Measurements from ENCODE around the gene CADPS.

CADPS gene

DNA sequence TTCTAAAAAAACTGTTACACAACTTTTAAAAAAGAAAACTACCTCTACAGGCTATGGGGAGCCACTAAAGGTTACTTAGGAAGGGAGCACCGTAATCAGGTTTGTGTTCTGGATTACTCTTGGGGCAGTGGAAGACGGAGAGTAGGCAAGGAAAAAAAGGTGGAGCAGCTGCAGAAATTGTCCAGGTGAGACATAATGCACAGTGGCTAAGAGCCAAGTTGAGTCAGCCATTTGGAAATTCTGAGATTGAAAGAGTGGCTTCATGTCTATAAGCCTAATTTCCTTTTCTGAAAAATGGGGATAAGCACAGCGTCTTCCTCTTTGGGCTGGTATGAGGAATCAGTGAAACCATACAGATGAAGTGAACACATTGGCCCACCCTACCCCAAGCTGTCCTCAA lies 195.2 kb downstream of the CADPS start:
- DNase-seq, result no peak
- Mint-ChIP-seq H3K36me3 (ENCODE audit: low read depth) (no peaks in the 10 kb centered on the region), H3K9me3 (no peaks in the 10 kb centered on the region), H3K27me3 (ENCODE audit: low read depth, poor library complexity) (peaks cover 8% of the 10 kb centered on the region), H3K4me1 (no peaks in the 10 kb centered on the region), H3K4me3 (no peak overlapping the region), H3K27ac (no peak overlapping the region)
- TF ChIP-seq CTCF (IDR thresholded peaks at IDR 0.05), result no peak

DNA sequence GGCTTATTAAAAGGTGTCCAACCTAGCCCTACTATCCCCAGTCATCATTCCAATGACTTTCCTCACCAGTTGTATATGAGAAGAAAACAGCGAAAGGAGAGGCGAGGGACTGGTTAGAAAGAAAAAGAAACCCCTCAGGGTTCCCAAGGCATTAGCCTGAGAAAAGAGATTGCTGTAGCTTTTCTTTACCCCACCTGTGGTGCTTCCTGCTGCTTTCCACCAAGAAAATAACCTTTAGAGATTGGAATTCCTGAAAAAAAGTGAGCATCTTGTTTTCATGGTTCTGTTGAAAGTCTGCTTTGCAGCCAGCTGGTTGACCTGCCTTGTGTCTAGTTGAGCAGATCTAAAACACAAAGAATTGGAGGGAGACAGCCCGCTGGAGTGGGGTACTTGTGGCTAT lies 196.4 kb downstream of the CADPS start:
- DNase-seq, result no peak
- Mint-ChIP-seq H3K27me3 (ENCODE audit: low read depth, poor library complexity) (peaks cover 8% of the 10 kb centered on the region), H3K4me3 (no peak overlapping the region), H3K9me3 (no peaks in the 10 kb centered on the region), H3K4me1 (no peaks in the 10 kb centered on the region), H3K36me3 (ENCODE audit: low read depth) (no peaks in the 10 kb centered on the region), H3K27ac (no peak overlapping the region)
- TF ChIP-seq CTCF (IDR thresholded peaks at IDR 0.05), result no peak

DNA sequence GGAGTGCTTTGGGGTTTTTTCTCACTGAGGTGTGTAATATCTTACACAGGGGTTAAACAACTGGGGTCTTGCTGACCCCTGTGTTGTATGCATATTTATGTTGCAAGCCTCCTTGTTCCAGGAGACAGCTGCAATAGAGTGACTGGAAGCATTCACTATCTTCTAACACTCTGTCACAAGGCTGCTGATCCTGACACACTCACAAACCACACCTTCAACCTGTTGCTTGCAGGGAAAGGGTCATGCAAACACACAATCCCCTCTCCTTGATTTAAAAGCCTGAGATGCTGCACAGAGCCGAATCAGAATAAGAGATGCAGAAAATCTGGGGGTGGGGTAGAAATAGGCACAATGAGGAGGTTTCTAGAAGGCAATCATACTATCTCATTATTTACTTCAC lies 197.3 kb downstream of the CADPS start:
- H3K27ac Mint-ChIP-seq, result no peak overlapping the region
- DNase-seq, result no peak
- TF ChIP-seq CTCF (IDR thresholded peaks at IDR 0.05), result no peak
- no peaks in the 10 kb centered on the region for H3K4me1 Mint-ChIP-seq
- H3K36me3 Mint-ChIP-seq (ENCODE audit: low read depth), result no peaks in the 10 kb centered on the region
- H3K27me3 Mint-ChIP-seq (ENCODE audit: low read depth, poor library complexity), result peaks cover 8% of the 10 kb centered on the region
- no peak overlapping the region for H3K4me3 Mint-ChIP-seq
- no peaks in the 10 kb centered on the region for H3K9me3 Mint-ChIP-seq

- peaks cover 4% of the 10 kb centered on the region for H3K4me1 Mint-ChIP-seq
- TF ChIP-seq CTCF (IDR thresholded peaks at IDR 0.05), result no peak
- H3K4me3 Mint-ChIP-seq, result no peak overlapping the region
- peaks cover 4% of the 10 kb centered on the region for H3K27me3 Mint-ChIP-seq (ENCODE audit: low read depth, poor library complexity)
- H3K36me3 Mint-ChIP-seq (ENCODE audit: low read depth), result no peaks in the 10 kb centered on the region
- DNase-seq, result no peak
- H3K9me3 Mint-ChIP-seq, result no peaks in the 10 kb centered on the region
- no peak overlapping the region for H3K27ac Mint-ChIP-seq
Measured at GRCh38 chr3:62676689-62677271, 198.4 kb downstream of the CADPS start.

- Mint-ChIP-seq H3K4me3 (no peak overlapping the region), H3K27ac (no peak overlapping the region)
Measured at GRCh38 chr3:62675492-62675891, 199.7 kb downstream of the CADPS start.

More at GRCh38 chr3:62675492-62675891, 199.7 kb downstream of the CADPS start:
- DNase-seq, result no peak
- no peak for TF ChIP-seq CTCF (IDR thresholded peaks at IDR 0.05)
- Mint-ChIP-seq H3K9me3 (no peaks in the 10 kb centered on the region), H3K27me3 (ENCODE audit: low read depth, poor library complexity) (peaks cover 7% of the 10 kb centered on the region), H3K4me1 (peaks cover 4% of the 10 kb centered on the region), H3K36me3 (ENCODE audit: low read depth) (no peaks in the 10 kb centered on the region)
